HG02678 (cell line): ENCODE measurements around the gene LTBP4.
A peak's percentile ranks its signal among the peaks of the same experiment; 100 is the strongest.

Experiments used
- ATAC-seq: cut with Tn5 transposase; IDR thresholded peaks from one replicate; pipeline ENCODE4 v1.9.1; 2021; ENCODE audit warnings: mild to moderate bottlenecking, moderate library complexity; ENCODE audit not compliant: unreplicated experiment

The LTBP4 gene

DNA sequence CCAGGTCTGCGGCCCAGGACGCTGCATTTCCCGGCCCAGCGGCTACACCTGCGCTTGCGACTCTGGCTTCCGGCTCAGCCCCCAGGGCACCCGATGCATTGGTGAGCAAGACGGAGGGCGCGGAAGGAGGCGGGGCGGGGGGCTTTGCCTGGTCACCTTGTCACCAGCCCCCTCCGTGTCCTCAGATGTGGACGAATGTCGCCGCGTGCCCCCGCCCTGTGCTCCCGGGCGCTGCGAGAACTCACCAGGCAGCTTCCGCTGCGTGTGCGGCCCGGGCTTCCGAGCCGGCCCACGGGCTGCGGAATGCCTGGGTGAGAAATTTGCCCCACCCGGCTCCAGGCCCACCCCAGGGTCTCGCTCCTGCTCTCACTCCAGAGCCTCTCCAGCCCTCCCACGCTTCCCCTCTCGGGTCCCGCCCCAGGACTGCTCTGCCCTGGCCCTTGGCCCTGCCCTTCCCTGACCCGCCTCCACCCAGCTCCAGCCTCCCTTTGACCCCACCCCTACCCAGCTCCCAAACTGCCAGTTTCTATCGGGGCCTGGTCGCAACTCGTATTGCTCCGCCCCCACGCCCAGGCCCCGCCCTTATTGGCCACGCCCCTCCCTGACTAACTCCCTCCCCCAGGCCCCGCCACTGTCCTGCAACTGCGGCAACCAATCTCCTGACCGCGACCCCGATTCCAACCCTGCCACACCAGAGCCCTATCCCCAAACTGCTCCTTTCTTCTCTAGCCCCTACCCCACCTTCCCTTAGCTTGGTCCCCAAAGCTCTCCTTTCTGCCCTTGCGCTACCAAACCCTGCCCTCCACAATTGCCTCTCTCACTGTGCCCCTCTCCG is 8.6 kb downstream of the LTBP4 start:
- ATAC-seq, result peak; percentile 55

DNA sequence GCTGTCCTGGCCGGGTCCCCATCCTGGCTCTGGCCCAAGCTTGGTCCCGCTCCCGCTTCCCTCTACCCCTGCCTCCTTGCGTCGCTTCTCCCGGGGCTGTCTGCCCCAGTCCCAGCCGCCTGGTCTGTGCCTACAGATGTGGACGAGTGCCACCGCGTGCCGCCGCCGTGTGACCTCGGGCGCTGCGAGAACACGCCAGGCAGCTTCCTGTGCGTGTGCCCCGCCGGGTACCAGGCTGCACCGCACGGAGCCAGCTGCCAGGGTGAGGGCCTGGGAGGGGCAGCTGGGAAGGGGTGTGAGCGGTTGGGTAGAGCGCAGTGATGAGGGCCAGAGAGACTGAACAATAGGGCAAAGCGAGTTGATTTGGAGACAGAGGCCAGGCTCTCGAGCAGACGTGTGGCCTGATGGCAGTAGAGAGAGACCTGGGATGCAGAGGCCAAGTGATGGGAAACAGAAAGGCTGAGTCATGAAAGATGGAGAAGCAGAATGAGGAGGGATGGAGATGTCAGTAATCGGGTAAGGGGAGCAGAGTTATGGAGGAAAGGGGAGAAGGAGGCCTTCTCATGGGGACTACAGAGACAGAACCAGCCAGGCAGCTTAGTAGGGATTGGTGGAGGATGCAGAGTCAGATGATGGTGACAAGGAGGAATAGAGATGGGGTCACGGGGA is 9.4 kb downstream of the LTBP4 start:
- ATAC-seq, result no peak

DNA sequence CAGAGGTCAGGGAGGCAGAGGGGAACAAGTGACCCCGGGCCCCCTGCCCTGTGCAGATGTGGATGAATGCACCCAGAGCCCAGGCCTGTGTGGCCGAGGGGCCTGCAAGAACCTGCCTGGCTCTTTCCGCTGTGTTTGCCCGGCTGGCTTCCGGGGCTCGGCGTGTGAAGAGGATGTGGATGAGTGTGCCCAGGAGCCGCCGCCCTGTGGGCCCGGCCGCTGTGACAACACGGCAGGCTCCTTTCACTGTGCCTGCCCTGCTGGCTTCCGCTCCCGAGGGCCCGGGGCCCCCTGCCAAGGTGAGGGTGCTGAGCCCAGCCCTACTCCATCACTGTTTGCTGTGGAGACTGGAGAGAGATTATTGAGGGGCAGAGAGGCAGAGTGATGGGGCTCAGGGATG is 9.9 kb downstream of the LTBP4 start:
- no peak for ATAC-seq

DNA sequence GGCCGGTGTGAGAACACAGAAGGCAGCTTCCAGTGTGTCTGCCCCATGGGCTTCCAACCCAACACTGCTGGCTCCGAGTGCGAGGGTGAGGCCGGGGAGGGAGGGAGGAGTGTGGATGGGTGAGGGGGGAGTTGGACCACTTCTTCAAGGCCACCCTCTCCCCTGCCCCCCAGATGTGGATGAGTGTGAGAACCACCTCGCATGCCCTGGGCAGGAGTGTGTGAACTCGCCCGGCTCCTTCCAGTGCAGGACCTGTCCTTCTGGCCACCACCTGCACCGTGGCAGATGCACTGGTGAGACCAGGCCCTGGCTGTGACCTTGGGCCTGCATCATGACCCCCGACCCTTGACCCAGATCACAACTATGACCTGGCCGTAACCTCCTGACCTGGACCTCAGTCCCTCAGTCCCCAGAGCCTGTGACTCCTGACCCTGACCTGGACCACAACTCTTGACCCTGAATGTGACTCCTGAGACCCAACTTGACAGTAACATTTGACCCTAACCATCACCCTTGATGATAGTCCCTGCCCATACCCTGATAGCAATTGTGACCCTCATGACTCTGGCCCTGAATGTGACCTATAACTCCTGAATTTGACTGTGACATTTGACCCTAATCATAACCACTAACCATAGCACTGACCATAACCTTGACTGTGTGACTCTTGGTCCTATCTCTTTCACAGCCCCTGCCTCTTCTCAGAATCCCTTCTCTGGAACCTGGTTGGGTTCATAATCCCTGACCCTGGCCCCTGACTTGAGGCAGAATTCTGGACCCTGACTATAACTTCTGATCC is 10.9 kb downstream of the LTBP4 start:
- ATAC-seq, result no peak

DNA sequence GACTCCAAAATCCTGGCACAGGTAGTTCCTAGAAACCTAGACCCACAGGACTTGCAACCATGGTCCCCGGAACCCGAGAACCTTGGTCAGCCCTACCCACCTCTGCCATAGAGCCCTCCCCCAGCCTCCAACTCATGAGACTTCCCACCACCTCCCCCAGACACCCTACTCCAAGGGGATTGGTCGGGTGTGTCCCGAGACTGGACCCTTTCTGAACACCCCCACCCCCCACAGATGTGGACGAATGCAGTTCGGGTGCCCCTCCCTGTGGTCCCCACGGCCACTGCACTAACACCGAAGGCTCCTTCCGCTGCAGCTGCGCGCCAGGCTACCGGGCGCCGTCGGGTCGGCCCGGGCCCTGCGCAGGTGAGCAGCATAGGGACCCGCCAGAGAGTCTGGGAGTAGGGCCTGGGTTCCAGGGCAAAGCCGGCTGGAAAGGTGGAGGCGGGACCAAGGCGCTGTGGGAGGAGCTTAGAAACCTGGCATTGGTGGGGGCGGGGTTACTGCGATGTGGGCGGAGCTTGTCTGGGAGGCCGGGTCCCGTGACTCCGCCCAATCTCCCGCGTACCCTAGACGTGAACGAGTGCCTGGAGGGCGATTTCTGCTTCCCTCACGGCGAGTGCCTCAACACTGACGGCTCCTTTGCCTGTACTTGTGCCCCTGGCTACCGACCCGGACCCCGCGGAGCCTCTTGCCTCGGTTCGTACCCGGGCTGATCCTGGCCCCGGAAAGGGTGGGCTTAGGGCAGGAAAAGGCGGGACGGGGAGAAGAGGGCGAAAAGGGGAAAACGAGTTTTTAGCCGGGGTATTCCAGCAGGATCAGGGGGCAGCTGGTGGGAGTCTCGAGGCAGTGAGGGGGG is 11.9 kb downstream of the LTBP4 start:
- no peak for ATAC-seq

DNA sequence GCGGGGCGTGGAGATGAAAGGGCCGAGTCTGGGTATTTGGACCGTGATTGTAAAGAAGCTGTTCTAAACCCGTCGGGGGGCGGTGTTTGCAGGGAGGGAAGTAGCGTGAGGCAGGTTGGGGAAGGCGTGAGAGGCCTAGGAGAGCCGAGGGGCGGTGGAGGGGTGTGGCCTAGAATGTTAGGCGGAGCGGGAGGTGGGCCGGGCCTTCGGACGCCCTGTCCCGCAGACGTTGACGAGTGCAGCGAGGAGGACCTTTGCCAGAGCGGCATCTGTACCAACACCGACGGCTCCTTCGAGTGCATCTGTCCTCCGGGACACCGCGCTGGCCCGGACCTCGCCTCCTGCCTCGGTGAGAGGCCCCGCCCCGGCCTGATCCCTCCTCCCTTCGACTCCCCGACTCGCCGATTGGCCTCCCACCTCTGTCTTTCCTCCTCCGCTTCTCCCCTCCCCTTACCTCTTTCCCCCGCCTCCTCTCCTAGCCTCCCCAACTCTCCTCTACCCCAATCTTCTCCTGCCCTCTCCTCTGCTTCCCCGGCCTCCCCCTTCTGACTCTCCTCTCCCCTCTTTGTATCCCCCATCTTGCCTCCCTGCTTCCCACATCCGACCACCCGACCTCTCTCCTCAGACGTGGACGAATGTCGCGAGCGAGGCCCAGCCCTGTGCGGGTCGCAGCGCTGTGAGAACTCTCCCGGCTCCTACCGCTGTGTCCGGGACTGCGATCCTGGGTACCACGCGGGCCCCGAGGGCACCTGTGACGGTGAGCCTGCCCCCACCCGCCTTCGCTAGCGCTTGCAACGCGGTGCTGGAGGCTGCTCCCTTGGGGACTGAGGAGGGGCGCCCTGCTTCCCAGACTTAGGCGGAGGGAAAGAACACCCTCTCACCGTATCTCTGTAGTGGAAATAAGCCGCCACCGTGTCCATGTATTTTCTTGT is 12.8 kb downstream of the LTBP4 start:
- peak; percentile 53 for ATAC-seq

DNA sequence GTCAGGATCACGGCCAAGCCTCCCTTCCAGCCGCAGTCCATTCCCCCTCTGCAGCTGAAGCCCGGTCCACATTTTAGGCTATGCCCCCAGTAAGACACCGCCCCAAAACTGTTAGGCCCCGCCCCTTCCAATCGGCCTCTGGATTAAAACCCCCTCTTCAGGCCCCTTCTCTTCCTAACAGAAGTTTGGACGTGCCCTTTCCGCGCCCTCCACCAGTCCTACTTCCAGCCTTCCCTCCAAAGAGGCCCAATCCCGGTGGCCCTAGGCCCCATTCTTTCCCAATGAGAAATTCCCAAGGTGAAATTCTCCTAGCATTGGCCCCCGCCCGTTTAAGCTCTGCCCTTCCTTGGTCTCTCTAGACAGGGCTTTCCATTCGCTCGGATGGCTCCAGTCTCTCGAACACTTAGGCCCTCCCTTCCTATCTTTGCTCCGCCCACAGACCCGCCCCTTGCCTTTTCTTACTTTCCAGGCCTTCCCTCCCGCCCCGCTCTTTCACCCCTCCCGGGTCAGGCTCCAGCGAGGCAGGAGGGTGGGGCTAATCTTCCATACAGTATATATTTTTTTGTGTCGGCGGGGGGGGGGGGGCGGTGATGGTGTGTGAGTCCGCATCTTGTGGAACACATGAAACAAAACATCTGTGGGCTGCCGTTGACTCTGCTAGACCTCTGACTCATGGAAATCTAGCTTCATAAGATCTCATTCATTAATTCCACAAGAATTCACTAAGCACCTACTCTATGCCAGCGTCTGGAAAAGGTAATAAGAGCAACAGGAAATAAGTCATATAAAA is 13.6 kb downstream of the LTBP4 start:
- no peak for ATAC-seq

DNA sequence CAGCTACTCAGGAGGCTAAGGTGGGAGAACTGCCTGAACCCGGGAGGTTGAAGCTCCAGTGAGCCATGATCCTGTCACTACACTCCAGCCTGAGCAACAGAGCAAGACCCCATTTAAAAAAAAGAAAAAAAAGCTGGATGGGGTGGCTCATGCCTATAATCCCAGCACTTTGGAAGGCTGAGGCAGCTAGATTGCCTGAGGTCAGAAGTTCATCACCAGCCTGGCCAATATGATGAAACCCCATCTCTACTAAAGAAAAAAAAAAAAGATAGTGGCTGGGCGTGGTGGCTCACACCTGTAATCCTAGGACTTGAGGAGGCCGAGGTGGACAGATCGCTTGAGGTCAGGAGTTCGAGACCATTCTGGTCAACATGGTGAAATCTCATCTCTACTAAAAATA is 15.0 kb downstream of the LTBP4 start:
- no peak for ATAC-seq

DNA sequence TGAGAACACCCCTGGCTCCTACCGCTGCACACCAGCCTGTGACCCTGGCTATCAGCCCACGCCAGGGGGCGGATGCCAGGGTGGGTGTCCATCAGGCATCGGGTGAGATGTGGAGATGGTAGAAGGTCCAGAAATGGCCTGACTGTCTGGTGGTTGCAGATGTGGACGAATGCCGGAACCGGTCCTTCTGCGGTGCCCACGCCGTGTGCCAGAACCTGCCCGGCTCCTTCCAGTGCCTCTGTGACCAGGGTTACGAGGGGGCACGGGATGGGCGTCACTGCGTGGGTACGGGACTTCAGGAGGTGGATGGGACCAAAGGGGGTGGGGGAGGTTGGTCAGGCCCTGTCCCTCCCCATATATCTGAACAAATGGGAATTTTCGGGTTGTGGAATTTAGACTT is 15.8 kb downstream of the LTBP4 start:
- no peak for ATAC-seq

DNA sequence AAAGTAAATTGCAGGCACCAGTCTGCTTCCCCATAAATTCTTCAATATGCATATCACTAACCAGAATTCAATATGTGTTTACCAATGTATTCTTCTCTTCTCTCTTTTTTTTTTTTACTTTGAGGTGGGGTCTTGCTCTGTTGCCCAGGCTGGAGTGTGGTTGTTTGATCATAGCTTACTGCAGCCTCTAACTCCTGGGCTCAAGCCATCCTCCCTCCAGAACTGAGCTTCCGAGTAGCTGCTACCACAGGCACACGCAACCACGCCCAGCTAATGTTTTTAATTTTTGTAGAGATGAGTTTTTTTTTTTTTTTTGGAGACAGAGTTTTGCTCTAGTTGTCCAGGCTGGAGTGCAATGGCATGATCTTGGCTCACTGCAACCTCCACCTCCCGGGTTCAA is 16.8 kb downstream of the LTBP4 start:
- ATAC-seq, result no peak

DNA sequence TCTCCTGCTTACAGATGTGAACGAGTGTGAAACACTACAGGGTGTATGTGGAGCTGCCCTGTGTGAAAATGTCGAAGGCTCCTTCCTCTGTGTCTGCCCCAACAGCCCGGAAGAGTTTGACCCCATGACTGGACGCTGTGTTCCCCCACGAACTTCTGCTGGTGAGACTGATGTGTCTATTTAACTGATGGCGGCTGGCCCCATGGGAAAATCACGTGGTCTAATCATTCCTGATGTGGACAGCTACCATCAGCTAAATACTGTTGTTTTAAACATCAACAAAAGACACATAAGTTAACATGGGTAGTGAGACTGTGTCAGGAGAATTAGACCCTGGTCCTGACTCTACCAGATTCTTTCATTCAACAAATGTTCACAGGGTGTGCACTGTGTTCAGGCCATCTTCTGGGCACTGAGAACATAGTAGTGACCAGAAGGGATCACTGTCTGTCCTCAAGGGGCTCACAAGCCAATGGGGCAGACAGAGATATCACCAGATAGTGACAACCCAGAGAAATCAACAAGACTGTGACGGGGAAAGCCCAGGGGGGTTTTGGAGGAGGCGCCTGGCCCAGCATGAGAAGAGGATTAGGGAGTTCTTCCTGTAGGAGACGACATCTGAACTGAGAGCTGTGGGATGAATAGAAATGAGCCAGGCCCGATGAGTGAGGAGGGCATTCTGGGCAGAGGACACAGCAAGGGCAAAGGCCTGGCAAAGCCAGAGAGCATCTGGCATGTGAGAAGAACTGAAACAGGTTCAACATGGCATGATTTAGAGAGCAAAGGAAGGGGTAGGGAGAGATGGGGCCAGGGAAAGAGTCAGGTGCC is 18.4 kb downstream of the LTBP4 start:
- no peak for ATAC-seq

DNA sequence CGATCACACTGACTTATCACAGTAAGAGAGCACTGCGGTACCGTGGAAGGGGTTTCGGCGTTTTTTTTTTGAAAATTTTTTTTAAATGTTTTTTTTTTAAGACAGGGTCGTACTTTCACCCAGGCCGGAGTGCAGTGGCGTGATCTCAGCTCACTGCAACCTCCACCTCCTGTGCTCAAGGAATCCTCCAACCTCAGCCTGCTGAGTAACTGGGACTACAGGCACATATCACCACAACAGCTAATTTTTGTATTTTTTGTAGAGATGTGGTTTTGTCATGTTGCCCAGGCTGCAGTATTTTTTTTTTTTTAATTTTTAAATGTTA is 19.0 kb downstream of the LTBP4 start:
- no peak for ATAC-seq

DNA sequence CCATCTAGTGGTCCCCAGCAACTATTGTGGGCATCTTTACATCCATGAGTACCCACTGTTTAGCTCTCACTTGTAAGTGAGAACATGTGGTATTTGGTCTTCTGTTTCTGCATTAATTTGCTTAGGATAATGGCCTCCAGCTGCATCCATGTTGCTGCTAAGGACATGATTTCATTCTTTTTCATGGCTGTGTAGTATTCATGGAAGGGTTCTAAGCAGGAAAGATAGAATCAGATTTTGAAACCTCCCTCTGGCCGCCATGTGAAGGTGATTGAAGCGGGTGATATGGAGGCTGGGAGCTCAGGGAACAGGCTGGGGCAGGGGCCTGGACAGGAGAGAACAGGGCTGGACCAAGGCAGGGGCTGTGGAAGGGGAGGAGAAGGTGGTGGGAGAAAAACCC is 20.1 kb downstream of the LTBP4 start:
- ATAC-seq, result no peak

DNA sequence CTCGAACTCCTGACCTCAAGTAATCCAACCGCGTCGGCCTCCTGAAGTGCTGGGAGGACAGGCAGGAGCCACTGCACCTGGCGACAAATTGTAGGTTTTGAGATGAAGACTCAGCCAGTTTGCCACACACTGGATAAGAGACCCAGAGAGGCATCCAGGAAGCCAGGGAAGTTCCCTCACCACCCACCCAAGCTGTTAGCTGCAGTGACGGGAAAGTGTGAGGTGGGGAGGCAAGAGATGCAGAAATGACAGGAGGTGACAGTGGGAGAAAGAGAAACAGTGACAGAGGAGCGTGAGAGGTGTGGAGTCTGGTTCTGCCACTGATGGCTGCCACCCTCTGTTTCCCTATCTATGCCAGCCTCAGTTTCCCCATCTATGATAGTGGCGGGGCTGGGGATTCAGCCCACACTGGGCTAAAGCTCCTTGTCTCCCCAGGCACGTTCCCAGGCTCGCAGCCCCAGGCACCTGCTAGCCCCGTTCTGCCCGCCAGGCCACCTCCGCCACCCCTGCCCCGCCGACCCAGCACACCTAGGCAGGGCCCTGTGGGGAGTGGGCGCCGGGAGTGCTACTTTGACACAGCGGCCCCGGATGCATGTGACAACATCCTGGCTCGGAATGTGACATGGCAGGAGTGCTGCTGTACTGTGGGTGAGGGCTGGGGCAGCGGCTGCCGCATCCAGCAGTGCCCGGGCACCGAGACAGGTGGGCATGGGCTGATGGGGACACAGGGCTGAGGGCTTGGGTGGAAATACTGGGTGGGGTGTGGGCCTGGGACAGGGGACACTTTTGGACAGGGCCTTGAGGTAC is 21.0 kb downstream of the LTBP4 start:
- ATAC-seq, result no peak

DNA sequence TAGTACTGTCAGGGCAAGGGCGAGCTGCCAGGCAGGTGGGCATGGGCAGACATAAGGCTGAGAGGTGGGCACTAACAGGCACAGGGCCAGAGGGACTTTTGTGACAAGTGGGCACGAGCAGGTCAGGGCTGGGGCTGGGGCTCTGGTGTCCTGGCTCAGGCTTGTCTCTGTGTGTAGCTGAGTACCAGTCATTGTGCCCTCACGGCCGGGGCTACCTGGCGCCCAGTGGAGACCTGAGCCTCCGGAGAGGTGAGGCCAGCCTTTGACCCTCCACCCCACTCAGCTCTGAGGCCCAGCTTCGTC is 21.6 kb downstream of the LTBP4 start:
- ATAC-seq, result no peak

DNA sequence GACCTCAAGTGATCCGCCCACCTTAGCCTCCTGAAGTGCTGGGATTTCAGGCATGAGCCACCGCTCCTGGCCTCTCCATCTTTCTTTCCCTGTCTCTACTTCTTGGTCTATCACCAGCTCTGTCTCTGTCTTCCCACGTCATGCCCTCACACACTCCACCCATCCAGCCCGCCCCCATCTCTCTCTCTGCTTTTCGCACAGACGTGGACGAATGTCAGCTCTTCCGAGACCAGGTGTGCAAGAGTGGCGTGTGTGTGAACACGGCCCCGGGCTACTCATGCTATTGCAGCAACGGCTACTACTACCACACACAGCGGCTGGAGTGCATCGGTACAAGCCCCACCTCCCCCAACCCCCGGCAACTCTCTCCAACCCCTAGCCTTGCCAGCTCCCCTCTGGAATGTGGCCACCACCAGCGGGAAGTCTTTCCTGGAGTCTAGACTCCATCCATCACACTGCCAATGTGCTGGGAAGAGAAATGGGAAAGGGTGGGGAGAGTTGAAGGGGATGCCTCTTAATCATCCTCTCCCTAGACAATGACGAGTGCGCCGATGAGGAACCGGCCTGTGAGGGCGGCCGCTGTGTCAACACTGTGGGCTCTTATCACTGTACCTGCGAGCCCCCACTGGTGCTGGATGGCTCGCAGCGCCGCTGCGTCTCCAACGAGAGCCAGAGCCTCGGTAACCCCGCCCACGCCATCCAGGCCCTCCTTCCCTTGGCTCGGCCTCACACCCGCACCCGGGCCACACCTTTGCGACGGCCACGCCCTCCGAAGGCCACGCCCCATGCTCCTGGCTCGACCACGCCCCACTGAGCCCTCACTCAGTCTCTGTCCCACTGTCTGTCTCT is 22.5 kb downstream of the LTBP4 start:
- ATAC-seq, result no peak
